ENCODE data around the gene RRP1B.
"Not testable (repeated sequence)": the region's sequence is repeated elsewhere in the genome, so short reads cannot be mapped to it uniquely, and the experiment has no call there.

DNA sequence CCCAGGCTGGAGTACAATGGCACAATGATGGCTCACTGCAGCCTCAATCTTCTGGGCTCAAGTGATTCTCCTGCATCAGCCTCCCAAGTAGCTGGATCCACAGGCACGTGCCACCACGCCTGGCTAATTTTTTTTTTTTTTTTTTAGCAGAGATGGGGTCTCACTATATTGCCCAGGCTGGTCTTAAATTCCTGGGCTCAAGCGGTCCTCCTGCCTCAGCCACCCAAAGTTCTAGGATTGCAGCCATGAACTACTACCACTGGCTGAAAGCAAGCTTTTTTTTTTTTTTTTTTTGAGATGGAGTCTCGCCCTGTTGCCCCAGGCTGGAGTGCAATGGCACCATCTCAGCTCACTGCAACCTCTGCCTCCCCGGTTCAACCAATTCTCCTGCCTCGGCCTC, 53.8 kb downstream of the RRP1B start:
- TF ChIP-seq CTCF (IDR thresholded peaks at IDR 0.05; ENCODE audit: poor library complexity, severe bottlenecking); RAD21 (conservative IDR thresholded peaks at IDR 0.05); EZH2 (IDR thresholded peaks at IDR 0.05; ENCODE audit: borderline replicate concordance, insufficient read depth, low read length, poor library complexity, severe bottlenecking); EP300 (conservative IDR thresholded peaks at IDR 0.05; ENCODE audit: poor library complexity, severe bottlenecking); REST (IDR thresholded peaks at IDR 0.05; ENCODE audit: borderline replicate concordance): not testable (repeated sequence)
